Measurements from ENCODE around the gene ASB7. TPM values are rescaled to one million over a fixed set of nuclear protein-coding genes. Genes with fewer than 3 reads are reported as not detected.

The ASB7 gene
- total RNA-seq, 1 donor from 2014 or later: 13.1 TPM

GRCh38 chr15:100665570-100665969 lies 63.2 kb downstream of the ASB7 start:
- H3K27ac Mint-ChIP-seq (ENCODE audit: unreplicated experiment): no peak overlapping the region
- H3K9me3 Mint-ChIP-seq (ENCODE audit: unreplicated experiment): no peaks in the 10 kb centered on the region
- no peak overlapping the region for H3K4me3 Mint-ChIP-seq (ENCODE audit: unreplicated experiment)
- H3K4me1 Mint-ChIP-seq (ENCODE audit: unreplicated experiment): peaks cover 8% of the 10 kb centered on the region
- no peaks in the 10 kb centered on the region for H3K36me3 Mint-ChIP-seq (ENCODE audit: unreplicated experiment)
- TF ChIP-seq CTCF (IDR thresholded peaks at IDR 0.05): no peak
- DNase-seq (ENCODE audit: extremely low spot score, unreplicated experiment): no peak
- H3K27me3 Mint-ChIP-seq (ENCODE audit: unreplicated experiment): no peaks in the 10 kb centered on the region

GRCh38 chr15:100667405-100668347 lies 65.3 kb downstream of the ASB7 start:
- Mint-ChIP-seq H3K4me1 (ENCODE audit: unreplicated experiment) (peaks cover 8% of the 10 kb centered on the region), H3K36me3 (ENCODE audit: unreplicated experiment) (no peaks in the 10 kb centered on the region), H3K27me3 (ENCODE audit: unreplicated experiment) (no peaks in the 10 kb centered on the region), H3K27ac (ENCODE audit: unreplicated experiment) (no peak overlapping the region), H3K9me3 (ENCODE audit: unreplicated experiment) (no peaks in the 10 kb centered on the region), H3K4me3 (ENCODE audit: unreplicated experiment) (no peak overlapping the region)
- no peak for DNase-seq (ENCODE audit: extremely low spot score, unreplicated experiment)
- no peak for TF ChIP-seq CTCF (IDR thresholded peaks at IDR 0.05)

GRCh38 chr15:100668348-100668745 lies 66.0 kb downstream of the ASB7 start:
- Mint-ChIP-seq H3K4me3 (ENCODE audit: unreplicated experiment) (no peak overlapping the region), H3K27ac (ENCODE audit: unreplicated experiment) (no peak overlapping the region)

GRCh38 chr15:100669260-100669659 lies 66.9 kb downstream of the ASB7 start:
- Mint-ChIP-seq H3K9me3 (ENCODE audit: unreplicated experiment) (no peaks in the 10 kb centered on the region), H3K27ac (ENCODE audit: unreplicated experiment) (no peak overlapping the region), H3K4me3 (ENCODE audit: unreplicated experiment) (no peak overlapping the region), H3K27me3 (ENCODE audit: unreplicated experiment) (no peaks in the 10 kb centered on the region), H3K36me3 (ENCODE audit: unreplicated experiment) (no peaks in the 10 kb centered on the region), H3K4me1 (ENCODE audit: unreplicated experiment) (peaks cover 8% of the 10 kb centered on the region)
- no peak for DNase-seq (ENCODE audit: extremely low spot score, unreplicated experiment)
- no peak for TF ChIP-seq CTCF (IDR thresholded peaks at IDR 0.05)

More at GRCh38 chr15:100668348-100668745, 66.0 kb downstream of the ASB7 start:
- no peaks in the 10 kb centered on the region for H3K9me3 Mint-ChIP-seq (ENCODE audit: unreplicated experiment)
- DNase-seq (ENCODE audit: extremely low spot score, unreplicated experiment): no peak
- no peak for TF ChIP-seq CTCF (IDR thresholded peaks at IDR 0.05)
- H3K36me3 Mint-ChIP-seq (ENCODE audit: unreplicated experiment): no peaks in the 10 kb centered on the region
- H3K4me1 Mint-ChIP-seq (ENCODE audit: unreplicated experiment): peaks cover 8% of the 10 kb centered on the region
- H3K27me3 Mint-ChIP-seq (ENCODE audit: unreplicated experiment): no peaks in the 10 kb centered on the region

- peaks cover 1% of the 10 kb centered on the region for H3K36me3 Mint-ChIP-seq (ENCODE audit: unreplicated experiment)
- no peak overlapping the region for H3K27ac Mint-ChIP-seq (ENCODE audit: unreplicated experiment)
- no peak overlapping the region for H3K4me3 Mint-ChIP-seq (ENCODE audit: unreplicated experiment)
- H3K4me1 Mint-ChIP-seq (ENCODE audit: unreplicated experiment): peaks cover 4% of the 10 kb centered on the region
- no peaks in the 10 kb centered on the region for H3K27me3 Mint-ChIP-seq (ENCODE audit: unreplicated experiment)
- no peak for DNase-seq (ENCODE audit: extremely low spot score, unreplicated experiment)
- TF ChIP-seq CTCF (IDR thresholded peaks at IDR 0.05): no peak
- H3K9me3 Mint-ChIP-seq (ENCODE audit: unreplicated experiment): no peaks in the 10 kb centered on the region
Observed at GRCh38 chr15:100670505-100671021, 68.2 kb downstream of the ASB7 start.

Measured in osteocyte (in vitro differentiated cells).